Body of pancreas (tissue), 4 donors: ENCODE results near the gene PAM. TPM values are rescaled to one million over a fixed set of nuclear protein-coding genes. Genes with fewer than 3 reads are reported as not detected.

ENCODE experiments used
- ATAC-seq: fragments of 150-250 bp; one replicate; pipeline ENCODE4 v1.9.1; 2016
- DNase-seq, 4 donors: peaks; one replicate each; pipeline ENCODE4 v3.0.0-alpha.2; 2019
- H3K27ac ChIP-seq, 4 donors: fragments of 200-600 bp; sonication (generic); 1 replicate in 3 of 4; 2 replicates in 1 of 4; pipeline versions ENCODE4 v1.5.1 to v1.6.1; 2016 to 2019; ENCODE audit warnings: mild to moderate bottlenecking in 1 of 4, mixed read lengths in 1 of 4, moderate library complexity in 1 of 4
- H3K27me3 ChIP-seq, 2 donors: fragments of 200-600 bp; sonication (generic); one replicate each; pipeline ENCODE4 v1.6.0; 2016; ENCODE audit warnings: mild to moderate bottlenecking in 1 of 2
- H3K36me3 ChIP-seq, 2 donors: fragments of 200-600 bp; sonication (generic); replicated peaks in 1 of 2; 2 replicates each; pipeline ENCODE4 v1.5.1; 2016; ENCODE audit warnings: low read depth in 2 of 2; ENCODE audit not compliant: insufficient read depth in 1 of 2
- H3K4me1 ChIP-seq: fragments of 200-600 bp; sonication (generic); one replicate; pipeline ENCODE4 v1.6.0; 2016
- H3K4me3 ChIP-seq, 2 donors: fragments of 200-600 bp; sonication (generic); 1 replicate in 1 of 2; 2 replicates in 1 of 2; pipeline ENCODE4 v1.5.1; 2016 to 2019
- H3K9me3 ChIP-seq, 3 donors: fragments of 200-600 bp; sonication (generic); 1 replicate in 2 of 3; 2 replicates in 1 of 3; pipeline ENCODE4 v1.5.1; 2016
- CTCF ChIP-seq, 7 experiments: fragments of 450-650 bp in 4 of 7; fragments of 200-600 bp in 3 of 7; sonication (generic) in 3 of 7; IDR thresholded peaks; one replicate each; pipeline ENCODE4 v1.5.1; 2016 to 2019; ENCODE audit warnings: antibody characterized with exemption in 7 of 7
- POLR2A ChIP-seq, 3 donors: fragments of 450-650 bp; IDR thresholded peaks; one replicate each; pipeline ENCODE4 v1.6.1; 2016; ENCODE audit warnings: antibody characterized with exemption in 3 of 3, mild to moderate bottlenecking in 2 of 3
- WGBS, 2 donors: methylation state at CpG; one replicate each; pipeline ENCODE4 v1.1.5; 2017; 5-methylcytosine and 5-hydroxymethylcytosine counted together
- intact Hi-C: fragments of 100-400 bp; cut with DNase I; formaldehyde crosslinking; loops from one replicate; pipeline ENCODE4 v1.15.1; 2023
- total RNA-seq, 2 donors: library from RNA; depleted of rRNA; stranded (reverse); fragments of >200 nt; gene quantifications; one replicate each; pipeline ENCODE4 v1.1.0, GENCODE V29; 2016

Gene PAM
- total RNA-seq, 2 donors from 2014 or later = 75.2 to 111 TPM

GRCh38 chr5:102781359-102781758 is 26.3 kb downstream of the PAM start:
- Histone ChIP-seq H3K27ac (no peak overlapping the region), H3K4me3 (no peak overlapping the region)

GRCh38 chr5:102781786-102782185 is 26.7 kb downstream of the PAM start:
- intact Hi-C loops = no loop called here
- Histone ChIP-seq H3K27ac (no peak overlapping the region), H3K4me1 (peaks cover 21% of the 10 kb centered on the region), H3K9me3 (no peaks in the 10 kb centered on the region), H3K36me3 (no peaks in the 10 kb centered on the region), H3K4me3 (no peak overlapping the region), H3K27me3 (no peaks in the 10 kb centered on the region)
- no peak for TF ChIP-seq CTCF (IDR thresholded peaks at IDR 0.05)
- no peak for TF ChIP-seq POLR2A (IDR thresholded peaks at IDR 0.05)
- WGBS, 2 donors = 54 to 55% methylated on average over 5 of the region's 5 CpGs
- no peak for ATAC-seq
- DNase-seq = no peak

More at GRCh38 chr5:102781359-102781758, 26.3 kb downstream of the PAM start:
- ATAC-seq = no peak
- H3K4me1 ChIP-seq = peaks cover 21% of the 10 kb centered on the region
- TF ChIP-seq POLR2A (IDR thresholded peaks at IDR 0.05) (no peak), CTCF (IDR thresholded peaks at IDR 0.05) (no peak)
- H3K27me3 ChIP-seq = no peaks in the 10 kb centered on the region
- no peaks in the 10 kb centered on the region for H3K9me3 ChIP-seq
- DNase-seq = no peak
- intact Hi-C loops = no loop called here
- H3K36me3 ChIP-seq = no peaks in the 10 kb centered on the region

GRCh38 chr5:102782217-102782872 is 27.2 kb downstream of the PAM start:
- no peaks in the 10 kb centered on the region for H3K27me3 ChIP-seq
- peak; percentile 42 for ATAC-seq
- DNase-seq = no peak
- H3K36me3 ChIP-seq = no peaks in the 10 kb centered on the region
- H3K4me1 ChIP-seq = peaks cover 21% of the 10 kb centered on the region
- no peaks in the 10 kb centered on the region for H3K9me3 ChIP-seq
- intact Hi-C loops = no loop called here
- no peak overlapping the region for H3K27ac ChIP-seq
- TF ChIP-seq POLR2A (IDR thresholded peaks at IDR 0.05) = no peak
- no peak for TF ChIP-seq CTCF (IDR thresholded peaks at IDR 0.05)
- H3K4me3 ChIP-seq = no peak overlapping the region
- 26 to 36% methylated on average over 3 of the region's 3 CpGs for WGBS, 2 donors

- WGBS, 2 donors = 97 to 100% methylated on average over 2 of the region's 2 CpGs
- intact Hi-C loops = no loop called here
Observed at GRCh38 chr5:102787134-102787533, 32.0 kb downstream of the PAM start.

More at GRCh38 chr5:102787134-102787533, 32.0 kb downstream of the PAM start:
- H3K36me3 ChIP-seq = no peaks in the 10 kb centered on the region
- TF ChIP-seq CTCF (IDR thresholded peaks at IDR 0.05) (no peak), POLR2A (IDR thresholded peaks at IDR 0.05) (no peak)
- H3K9me3 ChIP-seq = no peaks in the 10 kb centered on the region
- H3K4me1 ChIP-seq = peaks cover 6% of the 10 kb centered on the region
- H3K4me3 ChIP-seq = no peak overlapping the region
- ATAC-seq (no peak), DNase-seq (no peak)
- no peak overlapping the region for H3K27ac ChIP-seq
- no peaks in the 10 kb centered on the region for H3K27me3 ChIP-seq
